H1 (cell line): ENCODE measurements around the gene OBSL1. TPM values are rescaled to one million over a fixed set of nuclear protein-coding genes. Genes with fewer than 3 reads are reported as not detected.

Experiments used
- CTCF ChIA-PET: fragments of 300-600 bp; sonication (Branson Sonifier 250); formaldehyde crosslinking; loops from one replicate; lab custom pipeline; 2021; ENCODE audit not compliant: partially characterized antibody; lab: Charles Lee
- POLR2A ChIA-PET: fragments of 300-600 bp; sonication (Branson Sonifier 250); formaldehyde crosslinking; loops from one replicate; lab custom pipeline; 2021; ENCODE audit warnings: inconsistent platforms; ENCODE audit not compliant: partially characterized antibody; lab: Charles Lee
- DNase-seq, 2 experiments: peaks; one replicate each; pipeline versions ENCODE4 v3.0.0 to v3.0.0-alpha.2; 2010 to 2022; ENCODE audit warnings: low spot score in 2 of 2, low read depth in 1 of 2, mixed read lengths in 1 of 2
- FAIRE-seq: peaks from 2 replicates; lab custom pipeline; 2011; peaks lifted over from hg19 to GRCh38; lab: Jason Lieb, UNC
- H2AFZ ChIP-seq: 2 replicates; pipeline ENCODE4 v1.8.1; 2012; ENCODE audit warnings: low read length, inconsistent platforms
- H2AK5ac ChIP-seq: 2 replicates; pipeline ENCODE4 v1.6.1; 2013; ENCODE audit warnings: low read depth, low read length
- H2BK120ac ChIP-seq: replicated peaks from 2 replicates; pipeline ENCODE3; 2013; ENCODE audit warnings: low read depth, low read length, inconsistent platforms
- H2BK12ac ChIP-seq: 2 replicates; pipeline ENCODE4 v1.6.1; 2013; ENCODE audit warnings: low read depth, low read length
- H2BK15ac ChIP-seq: 2 replicates; pipeline ENCODE4 v1.6.1; 2013; ENCODE audit warnings: low read length
- H2BK20ac ChIP-seq: 2 replicates; pipeline ENCODE4 v1.6.1; 2013; ENCODE audit warnings: low read length
- H2BK5ac ChIP-seq: 2 replicates; pipeline ENCODE4 v1.6.1; 2013; ENCODE audit warnings: low read depth, low read length
- H3K14ac ChIP-seq: 2 replicates; pipeline ENCODE4 v1.6.1; 2013; ENCODE audit warnings: inconsistent platforms; ENCODE audit not compliant: insufficient read length
- H3K18ac ChIP-seq: 2 replicates; pipeline ENCODE4 v1.6.1; 2013; ENCODE audit warnings: low read length; ENCODE audit errors: extremely low read depth
- H3K23ac ChIP-seq: 2 replicates; pipeline ENCODE4 v1.6.1; 2013; ENCODE audit warnings: inconsistent platforms; ENCODE audit not compliant: insufficient read length
- H3K23me2 ChIP-seq: 2 replicates; pipeline ENCODE4 v1.6.1; 2013; ENCODE audit warnings: low read depth, low read length
- H3K27ac ChIP-seq: 2 replicates; pipeline ENCODE4 v1.6.1; 2011; ENCODE audit warnings: low read depth, low read length, inconsistent platforms
- H3K27me3 ChIP-seq, 4 experiments: replicated peaks in 1 of 4; 1 replicate in 1 of 4; 2 replicates in 3 of 4; pipeline versions ENCODE4 v1.6.1 to v1.8.1; 2011 to 2013; ENCODE audit warnings: low read length in 3 of 4, mild to moderate bottlenecking in 3 of 4, inconsistent platforms in 2 of 4, mixed read lengths in 2 of 4, moderate library complexity in 1 of 4; ENCODE audit not compliant: control insufficient read depth in 3 of 4, insufficient read depth in 3 of 4; ENCODE audit errors: extremely low read depth in 1 of 4
- H3K36me3 ChIP-seq, 4 experiments: 2 replicates each; pipeline versions ENCODE4 v1.6.1 to v1.8.1; 2011 to 2013; ENCODE audit warnings: mild to moderate bottlenecking in 4 of 4, low read length in 3 of 4, moderate library complexity in 2 of 4, control low read depth in 1 of 4, inconsistent platforms in 1 of 4; ENCODE audit not compliant: insufficient read depth in 4 of 4, control insufficient read depth in 2 of 4
- H3K4ac ChIP-seq: replicated peaks from 2 replicates; pipeline ENCODE3; 2013; ENCODE audit warnings: low read length, low read depth, mixed read lengths, inconsistent platforms; ENCODE audit not compliant: insufficient read length
- H3K4me1 ChIP-seq, 4 experiments: replicated peaks in 1 of 4; 1 replicate in 1 of 4; 2 replicates in 3 of 4; pipeline versions ENCODE4 v1.6.1 to v1.8.1; 2011 to 2013; ENCODE audit warnings: low read length in 3 of 4, inconsistent platforms in 2 of 4, mixed read lengths in 1 of 4; ENCODE audit not compliant: insufficient read depth in 4 of 4, control insufficient read depth in 3 of 4
- H3K4me2 ChIP-seq, 2 experiments: 2 replicates each; pipeline versions ENCODE4 v1.6.1 to v1.8.1; 2011 to 2013; ENCODE audit warnings: low read depth in 2 of 2, low read length in 2 of 2, control low read depth in 1 of 2, inconsistent platforms in 1 of 2, mild to moderate bottlenecking in 1 of 2; ENCODE audit not compliant: insufficient read depth in 1 of 2
- H3K4me3 ChIP-seq, 4 experiments: fragments of 200-600, 300-600 bp in 1 of 4; sonication (generic), shearing (Covaris generic), sonication (Bioruptor Twin) in 1 of 4; 2 replicates each; pipeline versions ENCODE4 v1.5.1 to v1.8.1; 2011 to 2016; ENCODE audit warnings: low read length in 4 of 4, low read depth in 3 of 4, control low read depth in 2 of 4, inconsistent platforms in 2 of 4, mild to moderate bottlenecking in 2 of 4, mixed read lengths in 1 of 4, moderate library complexity in 1 of 4; ENCODE audit not compliant: insufficient read depth in 2 of 4; ENCODE audit errors: extremely low read depth in 1 of 4
- H3K56ac ChIP-seq: replicated peaks from 2 replicates; pipeline ENCODE3; 2013; ENCODE audit warnings: low read depth, mild to moderate bottlenecking, mixed read lengths, low read length, inconsistent platforms; ENCODE audit not compliant: insufficient read length
- H3K79me1 ChIP-seq: 2 replicates; pipeline ENCODE4 v1.6.1; 2013; ENCODE audit warnings: low read depth, low read length, control low read depth
- H3K79me2 ChIP-seq, 2 experiments: 2 replicates each; pipeline versions ENCODE4 v1.6.1 to v1.8.1; 2012 to 2013; ENCODE audit warnings: low read length in 2 of 2, mild to moderate bottlenecking in 2 of 2, inconsistent platforms in 1 of 2; ENCODE audit not compliant: insufficient read depth in 2 of 2, control insufficient read depth in 1 of 2
- H3K9ac ChIP-seq, 4 experiments: replicated peaks in 1 of 4; 1 replicate in 1 of 4; 2 replicates in 3 of 4; pipeline versions ENCODE4 v1.6.1 to v1.8.1; 2011 to 2013; ENCODE audit warnings: low read depth in 3 of 4, low read length in 3 of 4, control low read depth in 2 of 4, mild to moderate bottlenecking in 2 of 4, moderate library complexity in 2 of 4, inconsistent platforms in 1 of 4; ENCODE audit errors: extremely low read depth in 1 of 4
- H3K9me3 ChIP-seq, 2 experiments: 2 replicates each; pipeline versions ENCODE4 v1.6.1 to v1.8.1; 2012 to 2013; ENCODE audit warnings: mild to moderate bottlenecking in 2 of 2, moderate library complexity in 2 of 2, control low read depth in 1 of 2, inconsistent platforms in 1 of 2, low read depth in 1 of 2, low read length in 1 of 2, mixed read lengths in 1 of 2; ENCODE audit not compliant: insufficient read depth in 2 of 2
- H4K20me1 ChIP-seq, 2 experiments: replicated peaks in 1 of 2; 2 replicates each; pipeline versions ENCODE3 to v1.8.1; 2011 to 2013; ENCODE audit warnings: inconsistent platforms in 2 of 2, low read length in 2 of 2, mild to moderate bottlenecking in 1 of 2; ENCODE audit not compliant: insufficient read depth in 2 of 2, control insufficient read depth in 1 of 2
- H4K5ac ChIP-seq: 2 replicates; pipeline ENCODE4 v1.6.1; 2013; ENCODE audit warnings: low read length, low read depth, mixed read lengths, inconsistent platforms; ENCODE audit not compliant: insufficient read length
- H4K8ac ChIP-seq: 2 replicates; pipeline ENCODE4 v1.8.0; 2013; ENCODE audit warnings: mild to moderate bottlenecking, moderate library complexity, low read length, inconsistent platforms; ENCODE audit not compliant: insufficient read depth; ENCODE audit errors: extremely low read depth
- H4K91ac ChIP-seq: replicated peaks from 2 replicates; pipeline ENCODE3; 2013; ENCODE audit warnings: low read length, mixed read lengths, inconsistent platforms; ENCODE audit not compliant: insufficient read length
- FOSL1 ChIP-seq: IDR thresholded peaks from 2 replicates; pipeline ENCODE4 v1.6.1; 2011; ENCODE audit warnings: mild to moderate bottlenecking, low read depth, low read length, moderate library complexity; ENCODE audit not compliant: insufficient read depth
- PHF8 ChIP-seq: fragments of 200-600 bp; sonication (generic); conservative IDR thresholded peaks from 2 replicates; pipeline ENCODE4 v1.7.1; 2012; ENCODE audit warnings: low read depth, mild to moderate bottlenecking, inconsistent platforms, low read length, moderate library complexity
- POU5F1 ChIP-seq: IDR thresholded peaks from 2 replicates; pipeline ENCODE4 v1.6.1; 2011; ENCODE audit warnings: low read depth, mild to moderate bottlenecking, low read length, moderate library complexity
- SIN3A ChIP-seq, 2 experiments: IDR thresholded peaks in 1 of 2; conservative IDR thresholded peaks in 1 of 2; 2 replicates each; pipeline ENCODE4 v1.6.1; 2011 to 2012; ENCODE audit warnings: low read length in 2 of 2, improper control_type of control experiment in 1 of 2, low read depth in 1 of 2, mild to moderate bottlenecking in 1 of 2
- SUZ12 ChIP-seq: fragments of 200-600 bp; sonication (generic); IDR thresholded peaks from 2 replicates; pipeline ENCODE4 v1.6.1; 2012; ENCODE audit warnings: mild to moderate bottlenecking, inconsistent platforms, low read length, moderate library complexity, mixed read lengths
- TBP ChIP-seq: IDR thresholded peaks from 2 replicates; pipeline ENCODE4 v1.6.1; 2011; ENCODE audit warnings: low read depth, low read length, improper control_type of control experiment
- WGBS, 2 experiments: shearing (Covaris generic) in 1 of 2; methylation state at CpG; one replicate each; pipeline versions ENCODE4 v1.1.6 to v1.1.7; 2013 to 2015; ENCODE audit warnings: low lambda C conversion rate in 2 of 2, mixed read lengths in 2 of 2, inconsistent platforms in 1 of 2, low coverage in 1 of 2, missing lambda C conversion rate in 1 of 2; ENCODE audit not compliant: insufficient replicate concordance in 2 of 2, insufficient coverage in 1 of 2, insufficient read length in 1 of 2; ENCODE audit errors: extremely low coverage in 1 of 2, missing lambda C conversion rate in 1 of 2; 5-methylcytosine and 5-hydroxymethylcytosine counted together
- polyA plus RNA-seq, 7 experiments: library from polyadenylated mRNA; depleted of rRNA in 3 of 7; stranded (reverse) in 5 of 7; unstranded in 2 of 7; fragments of >200 nt in 5 of 7; fragments of 200-250 nt in 2 of 7; gene quantifications; 1 replicate in 5 of 7; 2 replicates in 1 of 7; 4 replicates in 1 of 7; pipeline versions ENCODE4 v1.2.1 to v1.2.3, GENCODE V29; 2011 to 2013; ENCODE audit warnings: missing spikeins in 2 of 7, mixed read lengths in 2 of 7
- total RNA-seq: library from RNA; stranded (reverse); fragmentation: NEBNext Ultra II Directional; extraction: Animal tissue kit (Norgen Biotek cat#: 25700); gene quantifications from 2 replicates; pipeline ENCODE4 v1.2.1, GENCODE V29; 2021
- TF ChIP-seq, protein P1 (sequence below): IDR thresholded peaks from 2 replicates; pipeline ENCODE4 v1.6.1; 2011; ENCODE audit warnings: low read length, improper control_type of control experiment

OBSL1 gene
- total and polyA plus RNA-seq, 2 of the 8 experiments (the other 6 are each of a cell fraction or from before 2014, with no cell fraction given) = 116 to 127 TPM

DNA sequence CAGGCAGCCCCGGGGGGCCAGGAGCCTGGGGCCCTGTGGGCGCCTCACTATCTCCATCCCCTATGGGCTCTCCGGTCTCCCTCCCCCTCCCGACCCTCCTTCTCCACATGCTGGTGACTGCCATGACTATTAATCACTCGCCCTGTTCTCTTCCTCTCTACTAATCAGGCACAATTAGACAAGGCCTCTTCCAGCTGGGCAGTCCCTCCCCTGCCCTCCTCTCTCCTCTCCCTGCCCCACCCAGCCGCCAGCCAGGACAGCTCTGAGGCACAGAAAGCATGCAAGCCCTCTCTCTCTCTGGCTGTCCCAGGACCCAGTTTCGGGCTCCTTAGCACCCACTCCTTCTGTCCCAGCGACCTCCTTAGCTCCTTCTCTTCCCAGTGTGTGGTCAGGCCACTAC, 51.3 kb downstream of the OBSL1 start:
- no peak for FAIRE-seq
- Histone ChIP-seq H3K23ac (no peak overlapping the region), H4K8ac (no peak overlapping the region), H3K27me3 (peaks cover 0 to 19% (median 11%) of the 10 kb centered on the region in 4 experiments; a peak in 5 of 7 replicates), H3K4ac (no peak overlapping the region), H3K4me2 (no peak overlapping the region), H4K91ac (no peak overlapping the region), H4K20me1 (peaks cover 0 to 5% of the 10 kb centered on the region in 2 experiments), H2BK120ac (no peak overlapping the region), H2AFZ (no peak overlapping the region), H2BK15ac (peak overlapping the region; percentile 36; the same call in 1 of the 2 replicates), H3K79me1 (no peaks in the 10 kb centered on the region), H3K18ac (no peak overlapping the region), H2BK20ac (no peak overlapping the region), H2BK12ac (peak overlapping the region; percentile 97; the same call in 1 of the 2 replicates), H2AK5ac (0 out of 2 replicates have a peak overlapping the region, but pooled peaks have one; percentile 45), H3K4me1 (peaks cover 0 to 29% (median 19%) of the 10 kb centered on the region in 4 experiments; a peak in 6 of 7 replicates), H3K27ac (no peak overlapping the region), H3K23me2 (peaks cover 5% of the 10 kb centered on the region; the same call in 1 of the 2 replicates), H2BK5ac (peak overlapping the region; percentile 16; the same call in 1 of the 2 replicates), H3K36me3 (no peaks in the 10 kb centered on the region), H3K9me3 (no peaks in the 10 kb centered on the region), H3K4me3 (no peak overlapping the region), H3K14ac (no peak overlapping the region), H4K5ac (no peak overlapping the region), H3K79me2 (no peaks in the 10 kb centered on the region), H3K9ac (no peak overlapping the region), H3K56ac (no peak overlapping the region)
- DNase-seq = no peak
- CTCF ChIA-PET = interaction anchor here (0.6 to 113.1 kb wide), 15 partner anchors 7 to 222 kb away, joined by 3 to 7248 read pairs (median 3); partner anchors contain the start of genes ASIC4, DES, DNPEP and GMPPA
- POLR2A ChIA-PET = interaction anchor here (0.6 to 5.5 kb wide), 11 partner anchors 10 to 164 kb away, joined by 3 to 36 read pairs (median 6); partner anchors contain the start of genes GMPPA and STK11IP
- WGBS, 2 experiments = 75% methylated on average over 8 of the region's 8 CpGs; no CpG with 5 or more reads in 1 of the 2 experiments
- TF ChIP-seq TBP = no peak
- no peak for TF ChIP-seq SUZ12
- TF ChIP-seq, protein P1, sequence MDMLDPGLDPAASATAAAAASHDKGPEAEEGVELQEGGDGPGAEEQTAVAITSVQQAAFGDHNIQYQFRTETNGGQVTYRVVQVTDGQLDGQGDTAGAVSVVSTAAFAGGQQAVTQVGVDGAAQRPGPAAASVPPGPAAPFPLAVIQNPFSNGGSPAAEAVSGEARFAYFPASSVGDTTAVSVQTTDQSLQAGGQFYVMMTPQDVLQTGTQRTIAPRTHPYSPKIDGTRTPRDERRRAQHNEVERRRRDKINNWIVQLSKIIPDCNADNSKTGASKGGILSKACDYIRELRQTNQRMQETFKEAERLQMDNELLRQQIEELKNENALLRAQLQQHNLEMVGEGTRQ = no peak
- no peak for TF ChIP-seq PHF8
- no peak for TF ChIP-seq POU5F1
- TF ChIP-seq FOSL1 = no peak
- TF ChIP-seq SIN3A (conservative IDR thresholded peaks at IDR 0.05 in 1 of 2, IDR thresholded peaks at IDR 0.05 in 1 of 2; ENCODE audit: low read depth in 1 of 2, low read length in 2 of 2) = no peak
